ENCODE results near the gene PPA1.
"Not testable (repeated sequence)": the region's sequence is repeated elsewhere in the genome, so short reads cannot be mapped to it uniquely, and the experiment has no call there.

Gene PPA1

GRCh38 chr10:70254778-70255328 is 21.6 kb upstream of the PPA1 start:
- DNase-seq: no peak

GRCh38 chr10:70253878-70254765 is 20.9 kb upstream of the PPA1 start:
- no peak for DNase-seq

GRCh38 chr10:70250961-70251680 is 17.9 kb upstream of the PPA1 start:
- peak; percentile 52 for DNase-seq

- peak; percentile 19 for DNase-seq
Observed at GRCh38 chr10:70247360-70247759, 14.1 kb upstream of the PPA1 start.

- DNase-seq: no peak
Observed at GRCh38 chr10:70241081-70241480, 7.9 kb upstream of the PPA1 start.

GRCh38 chr10:70239986-70240385 is 6.8 kb upstream of the PPA1 start:
- not testable (repeated sequence) for DNase-seq

- DNase-seq: not testable (repeated sequence)
Observed at GRCh38 chr10:70239077-70239976, 6.1 kb upstream of the PPA1 start.

- not testable (repeated sequence) for DNase-seq
Observed at GRCh38 chr10:70237958-70238536, 4.8 kb upstream of the PPA1 start.

GRCh38 chr10:70234668-70235447 is 1.6 kb upstream of the PPA1 start:
- no peak for DNase-seq

- DNase-seq: no peak
Observed at GRCh38 chr10:70233939-70234300, 691 bp upstream of the PPA1 start.

- no peak for DNase-seq
Observed at GRCh38 chr10:70232859-70233108, 445 bp downstream of the PPA1 start.

GRCh38 chr10:70232155-70232858 is 922 bp downstream of the PPA1 start:
- no peak for DNase-seq

- no peak for DNase-seq
Observed at GRCh38 chr10:70228491-70228890, 4.7 kb downstream of the PPA1 start.

- no peak for DNase-seq
Observed at GRCh38 chr10:70227548-70228320, 5.5 kb downstream of the PPA1 start.

- DNase-seq: no peak
Observed at GRCh38 chr10:70223728-70224127, 9.5 kb downstream of the PPA1 start.

- not testable (repeated sequence) for DNase-seq
Observed at GRCh38 chr10:70222811-70223447, 10.3 kb downstream of the PPA1 start.

- DNase-seq: no peak
Observed at GRCh38 chr10:70222340-70222794, 10.9 kb downstream of the PPA1 start.

- no peak for DNase-seq
Observed at GRCh38 chr10:70221030-70221429, 12.2 kb downstream of the PPA1 start.

GRCh38 chr10:70212879-70213278 is 20.4 kb downstream of the PPA1 start:
- DNase-seq: no peak

- DNase-seq: no peak
Observed at GRCh38 chr10:70212277-70212676, 21.0 kb downstream of the PPA1 start.
